Suprapubic skin (tissue), 4 donors: ENCODE results near the gene CENPO. TPM values are rescaled to one million over a fixed set of nuclear protein-coding genes. Genes with fewer than 3 reads are reported as not detected.
A peak's percentile ranks its signal among the peaks of the same experiment; 100 is the strongest.

Experiments used
- DNase-seq, 2 donors: peaks; one replicate each; pipeline ENCODE4 v3.0.0-alpha.2; 2019; ENCODE audit warnings: low spot score in 2 of 2
- H3K27ac ChIP-seq: fragments of 200-600 bp; sonication (generic); one replicate; pipeline ENCODE4 v1.5.1; 2019
- H3K27me3 ChIP-seq: fragments of 200-600 bp; sonication (generic); one replicate; pipeline ENCODE4 v1.5.1; 2019
- H3K36me3 ChIP-seq: fragments of 200-600 bp; sonication (generic); one replicate; pipeline ENCODE4 v1.5.1; 2019
- H3K4me1 ChIP-seq: fragments of 200-600 bp; sonication (generic); one replicate; pipeline ENCODE4 v1.5.1; 2019
- H3K4me3 ChIP-seq: fragments of 200-600 bp; sonication (generic); one replicate; pipeline ENCODE4 v1.5.1; 2019; ENCODE audit warnings: mild to moderate bottlenecking
- H3K9me3 ChIP-seq: fragments of 200-600 bp; sonication (generic); one replicate; pipeline ENCODE4 v1.5.1; 2019
- EP300 ChIP-seq: sonication (generic); formaldehyde crosslinking; IDR thresholded peaks from one replicate; pipeline ENCODE4 v1.6.1; 2017; ENCODE audit warnings: antibody characterized with exemption
- POLR2A ChIP-seq, 2 donors: fragments of 450-650 bp; IDR thresholded peaks; one replicate each; pipeline ENCODE4 v1.6.1; 2017; ENCODE audit warnings: antibody characterized with exemption in 2 of 2, mild to moderate bottlenecking in 2 of 2, moderate library complexity in 2 of 2
- POLR2AphosphoS5 ChIP-seq, 3 donors: sonication (generic); formaldehyde crosslinking; IDR thresholded peaks; one replicate each; pipeline ENCODE4 v1.6.1; 2017; ENCODE audit warnings: antibody characterized with exemption in 3 of 3
- WGBS: methylation state at CpG from one replicate; pipeline ENCODE4 v1.1.5; 2018; 5-methylcytosine and 5-hydroxymethylcytosine counted together
- total RNA-seq, 4 donors: library from RNA; depleted of rRNA; stranded (reverse); fragments of >200 nt; gene quantifications; one replicate each; pipeline ENCODE4 v1.1.0, GENCODE V29; 2016
- TF ChIP-seq, protein P1 (sequence below), 2 donors: fragments of 200-600 bp in 1 of 2; fragments of 450-650 bp in 1 of 2; sonication (generic) in 1 of 2; IDR thresholded peaks; one replicate each; pipeline ENCODE4 v1.5.1; 2016 to 2019; ENCODE audit warnings: antibody characterized with exemption in 2 of 2, mild to moderate bottlenecking in 1 of 2, moderate library complexity in 1 of 2

CENPO gene
- total RNA-seq, 4 donors from 2014 or later = 3.5 to 12.2 (median 7.7) TPM

DNA sequence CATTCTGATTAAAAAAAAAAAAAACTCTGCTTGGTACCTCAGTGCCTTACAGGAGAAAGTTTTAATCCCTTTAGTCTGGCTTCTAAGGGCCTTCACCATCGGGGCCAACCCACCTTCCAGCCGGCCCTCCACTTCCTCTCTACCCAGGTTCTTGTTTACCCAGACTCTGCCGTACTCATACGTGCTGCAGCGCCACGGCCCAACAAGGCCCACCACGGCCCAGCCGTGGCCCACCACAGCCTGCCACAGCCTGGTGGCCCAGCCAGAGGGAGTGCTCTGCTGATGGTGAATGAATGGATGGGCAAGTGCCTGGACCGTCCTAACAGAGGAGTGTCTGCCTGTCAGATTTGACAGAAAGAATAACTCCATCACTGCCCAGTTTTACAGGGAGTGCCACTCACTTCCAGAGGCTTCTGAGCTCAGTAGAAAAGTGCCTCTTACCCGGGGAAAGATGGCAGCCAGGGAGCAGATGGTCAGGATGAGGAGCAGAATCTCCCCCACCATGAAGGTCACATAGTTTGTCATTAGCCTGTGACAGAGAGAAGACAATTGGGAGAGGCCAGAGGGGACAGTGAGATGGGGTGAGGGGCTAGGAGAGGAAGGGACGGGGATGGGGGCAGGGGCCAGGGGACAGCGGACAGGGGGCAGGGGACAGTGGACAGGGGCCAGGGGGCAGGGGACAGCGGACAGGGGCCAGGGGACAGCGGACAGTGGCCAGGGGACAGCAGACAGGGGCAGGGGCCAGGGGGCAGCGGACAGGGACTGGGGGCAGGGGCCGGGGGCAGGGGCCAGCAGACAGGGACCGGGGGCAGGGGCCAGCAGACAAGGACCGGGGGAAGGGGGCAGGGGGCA lies 38.2 kb downstream of the CENPO start:
- no peak overlapping the region for H3K27ac ChIP-seq
- no peak overlapping the region for H3K4me3 ChIP-seq
- no peaks in the 10 kb centered on the region for H3K9me3 ChIP-seq
- 84% methylated on average over 12 of the region's 18 CpGs for WGBS
- DNase-seq = peak; percentile 45 to 56
- H3K4me1 ChIP-seq = peaks cover 8% of the 10 kb centered on the region
- no peaks in the 10 kb centered on the region for H3K27me3 ChIP-seq
- TF ChIP-seq POLR2AphosphoS5 (IDR thresholded peaks at IDR 0.05) = no peak
- no peak for TF ChIP-seq EP300
- TF ChIP-seq, protein P1, sequence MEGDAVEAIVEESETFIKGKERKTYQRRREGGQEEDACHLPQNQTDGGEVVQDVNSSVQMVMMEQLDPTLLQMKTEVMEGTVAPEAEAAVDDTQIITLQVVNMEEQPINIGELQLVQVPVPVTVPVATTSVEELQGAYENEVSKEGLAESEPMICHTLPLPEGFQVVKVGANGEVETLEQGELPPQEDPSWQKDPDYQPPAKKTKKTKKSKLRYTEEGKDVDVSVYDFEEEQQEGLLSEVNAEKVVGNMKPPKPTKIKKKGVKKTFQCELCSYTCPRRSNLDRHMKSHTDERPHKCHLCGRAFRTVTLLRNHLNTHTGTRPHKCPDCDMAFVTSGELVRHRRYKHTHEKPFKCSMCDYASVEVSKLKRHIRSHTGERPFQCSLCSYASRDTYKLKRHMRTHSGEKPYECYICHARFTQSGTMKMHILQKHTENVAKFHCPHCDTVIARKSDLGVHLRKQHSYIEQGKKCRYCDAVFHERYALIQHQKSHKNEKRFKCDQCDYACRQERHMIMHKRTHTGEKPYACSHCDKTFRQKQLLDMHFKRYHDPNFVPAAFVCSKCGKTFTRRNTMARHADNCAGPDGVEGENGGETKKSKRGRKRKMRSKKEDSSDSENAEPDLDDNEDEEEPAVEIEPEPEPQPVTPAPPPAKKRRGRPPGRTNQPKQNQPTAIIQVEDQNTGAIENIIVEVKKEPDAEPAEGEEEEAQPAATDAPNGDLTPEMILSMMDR (IDR thresholded peaks at IDR 0.05) = no peak
- TF ChIP-seq POLR2A (IDR thresholded peaks at IDR 0.05) = no peak
- H3K36me3 ChIP-seq = peaks cover 40% of the 10 kb centered on the region

DNA sequence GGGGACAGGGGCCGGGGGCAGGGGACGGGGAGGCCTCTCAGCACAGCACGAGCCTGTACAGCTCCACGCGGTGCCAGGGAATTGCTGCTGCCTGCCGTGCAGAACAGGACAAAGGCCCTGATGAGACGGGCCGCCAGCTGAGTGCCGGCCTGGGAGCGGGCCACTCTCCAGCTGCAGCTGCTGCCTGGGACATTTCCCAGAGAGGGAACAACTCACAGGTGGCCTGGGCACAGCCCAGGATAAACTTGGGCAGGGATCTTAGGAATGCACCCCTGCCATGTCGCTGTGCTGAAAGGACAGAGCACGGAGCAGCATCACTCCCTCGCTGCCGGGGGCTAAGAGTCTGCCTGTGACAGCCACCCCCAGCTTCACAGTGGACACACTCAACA lies 38.8 kb downstream of the CENPO start:
- H3K4me3 ChIP-seq = no peak overlapping the region
- 53% methylated on average over 4 of the region's 14 CpGs for WGBS
- peak in 1 of 2 donors; percentile 35 for DNase-seq
- no peaks in the 10 kb centered on the region for H3K27me3 ChIP-seq
- peaks cover 46% of the 10 kb centered on the region for H3K36me3 ChIP-seq
- H3K27ac ChIP-seq = no peak overlapping the region
- no peaks in the 10 kb centered on the region for H3K9me3 ChIP-seq
- TF ChIP-seq POLR2AphosphoS5 (IDR thresholded peaks at IDR 0.05) (no peak), EP300 (no peak), POLR2A (IDR thresholded peaks at IDR 0.05) (no peak)
- TF ChIP-seq, protein P1 (IDR thresholded peaks at IDR 0.05) = no peak
- peaks cover 8% of the 10 kb centered on the region for H3K4me1 ChIP-seq

DNA sequence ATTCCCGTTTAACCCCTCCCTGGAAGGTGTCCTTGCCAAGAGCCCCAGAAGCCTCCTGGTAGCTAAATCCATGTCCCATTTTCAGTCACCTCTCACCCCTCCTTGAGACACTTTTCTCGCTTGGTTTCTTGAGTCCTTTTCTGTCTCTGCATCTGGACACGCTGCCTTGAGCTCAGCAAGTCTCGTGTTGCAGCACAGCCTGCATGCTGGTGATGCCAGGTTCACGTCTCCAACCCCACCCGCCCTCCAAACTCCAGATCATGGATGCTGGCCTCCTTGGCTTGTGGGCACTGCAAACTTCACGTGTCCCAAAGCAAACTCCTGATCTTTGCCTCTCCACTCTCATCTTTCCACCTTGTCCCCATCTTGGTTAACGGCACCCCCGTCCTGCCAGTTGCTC lies 39.3 kb downstream of the CENPO start:
- Histone ChIP-seq H3K36me3 (peaks cover 51% of the 10 kb centered on the region), H3K4me3 (no peak overlapping the region), H3K27me3 (no peaks in the 10 kb centered on the region), H3K9me3 (no peaks in the 10 kb centered on the region), H3K27ac (no peak overlapping the region), H3K4me1 (peaks cover 7% of the 10 kb centered on the region)
- peak in 1 of 2 donors; percentile 32 for DNase-seq
- no peak for TF ChIP-seq POLR2A (IDR thresholded peaks at IDR 0.05)
- TF ChIP-seq POLR2AphosphoS5 (IDR thresholded peaks at IDR 0.05) = no peak
- no peak for TF ChIP-seq EP300
- TF ChIP-seq, protein P1 (IDR thresholded peaks at IDR 0.05) = no peak
- 64% methylated on average over 9 of the region's 9 CpGs for WGBS

DNA sequence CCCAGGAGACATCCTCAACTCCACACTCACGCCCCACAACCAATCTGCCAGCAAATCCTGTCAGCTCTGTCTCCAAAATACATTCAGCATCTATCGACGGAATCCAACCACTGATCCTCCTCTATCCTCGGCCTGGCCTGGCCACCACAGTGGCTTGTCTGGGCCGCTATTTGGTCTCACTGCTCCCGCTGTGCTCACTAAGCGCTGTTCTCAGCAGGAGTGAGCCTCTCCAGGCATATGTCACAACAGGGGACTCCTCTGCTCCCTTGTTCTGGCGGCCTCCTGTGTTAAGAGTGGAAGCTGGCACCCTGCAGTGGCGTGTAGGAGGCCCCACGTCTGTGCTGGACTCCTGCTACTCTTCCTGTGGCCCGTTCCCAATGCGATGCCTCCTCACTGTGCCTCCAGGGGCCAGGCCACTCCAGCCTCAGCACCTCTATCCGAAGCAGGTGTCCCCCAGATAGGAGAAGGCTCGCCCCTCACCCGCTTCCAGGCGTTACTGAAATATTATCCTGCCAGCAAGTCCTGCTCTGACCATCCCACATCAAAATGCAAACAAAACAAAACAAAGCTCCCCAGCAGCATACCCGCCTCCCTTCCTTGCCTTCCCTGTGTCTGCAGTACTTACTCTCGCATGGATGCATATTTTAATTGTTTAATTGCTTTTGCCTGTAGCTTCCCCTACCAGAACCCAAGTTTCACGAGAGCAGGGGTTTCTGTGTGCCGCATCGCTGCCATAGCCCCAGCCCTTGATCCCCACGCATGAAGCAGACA lies 39.9 kb downstream of the CENPO start:
- no peak overlapping the region for H3K4me3 ChIP-seq
- H3K4me1 ChIP-seq = peaks cover 1% of the 10 kb centered on the region
- H3K36me3 ChIP-seq = peaks cover 56% of the 10 kb centered on the region
- TF ChIP-seq POLR2AphosphoS5 (IDR thresholded peaks at IDR 0.05) = no peak
- TF ChIP-seq, protein P1 (IDR thresholded peaks at IDR 0.05) = no peak
- TF ChIP-seq POLR2A (IDR thresholded peaks at IDR 0.05) = no peak
- no peak for TF ChIP-seq EP300
- no peaks in the 10 kb centered on the region for H3K9me3 ChIP-seq
- no peaks in the 10 kb centered on the region for H3K27me3 ChIP-seq
- peak in 1 of 2 donors; percentile 21 for DNase-seq
- 90% methylated on average over 22 of the region's 22 CpGs for WGBS
- H3K27ac ChIP-seq = no peak overlapping the region
